Activated CD4-positive, alpha-beta T cell treated with anti-CD3 and anti-CD28 coated beads, Interleukin-2, amount 50 U/mL, for 24 hours (primary cell): ENCODE data around the gene IBTK.
"Not testable (repeated sequence)": the region's sequence is repeated elsewhere in the genome, so short reads cannot be mapped to it uniquely, and the experiment has no call there.

ENCODE experiments used
- DNase-seq, 2 donors: peaks; one replicate each; pipeline ENCODE4 v3.0.0-alpha.2; 2020; ENCODE audit warnings: low read depth in 1 of 2, low spot score in 1 of 2

Gene IBTK

DNA sequence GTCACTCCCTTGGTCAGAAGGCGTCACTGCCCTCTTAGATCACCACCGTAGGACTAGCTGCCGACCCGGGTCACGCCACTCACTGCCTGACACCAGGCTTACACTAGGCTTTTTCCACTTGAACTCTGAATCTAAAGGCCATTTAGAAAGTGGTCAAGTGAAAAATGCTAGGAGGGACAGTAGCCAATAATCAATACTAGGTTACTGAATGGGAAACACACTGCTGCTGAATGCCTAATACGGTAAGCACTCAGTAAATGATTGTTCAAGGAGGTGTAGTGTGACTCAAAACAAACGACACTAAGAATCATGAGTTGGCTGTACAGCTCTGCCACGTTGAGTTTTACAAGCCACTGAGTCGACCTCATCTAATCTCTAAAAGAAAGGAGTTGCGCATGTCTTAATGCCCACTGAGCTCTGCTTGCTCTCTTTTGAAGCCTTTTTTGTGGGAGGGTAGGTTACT, 760 bp upstream of the IBTK start:
- DNase-seq = no peak

GRCh38 chr6:82246802-82247504, 591 bp downstream of the IBTK start:
- DNase-seq = peak; percentile 1 to 30

DNA sequence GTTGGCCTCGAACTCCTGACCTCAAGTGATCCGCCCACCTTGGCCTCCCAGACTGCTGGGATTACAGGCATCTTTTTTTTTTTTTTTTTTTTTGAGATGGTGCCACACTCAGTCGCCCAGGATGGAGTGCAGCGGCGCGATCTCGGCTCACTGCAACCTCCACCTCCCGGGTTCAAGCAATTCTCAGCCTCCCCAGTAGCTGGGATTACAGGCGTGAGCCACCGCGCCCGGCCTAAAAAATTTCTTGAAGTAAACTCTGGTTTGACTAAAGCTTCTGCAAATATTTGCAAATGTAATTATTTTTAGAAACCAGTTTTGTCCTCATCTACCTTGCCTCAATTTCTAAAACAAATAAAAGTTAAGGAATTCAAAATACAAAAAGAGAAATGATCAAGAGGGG, 1.2 kb downstream of the IBTK start:
- DNase-seq = no peak

- no peak for DNase-seq
These were observed 2.2 kb downstream of the IBTK start for GRCh38 chr6:82245376-82245775.

- no peak for DNase-seq
These were observed 3.7 kb downstream of the IBTK start for GRCh38 chr6:82243884-82244283.

GRCh38 chr6:82240186-82240585, 7.4 kb downstream of the IBTK start:
- no peak for DNase-seq

GRCh38 chr6:82239597-82239996, 7.9 kb downstream of the IBTK start:
- no peak for DNase-seq

DNA sequence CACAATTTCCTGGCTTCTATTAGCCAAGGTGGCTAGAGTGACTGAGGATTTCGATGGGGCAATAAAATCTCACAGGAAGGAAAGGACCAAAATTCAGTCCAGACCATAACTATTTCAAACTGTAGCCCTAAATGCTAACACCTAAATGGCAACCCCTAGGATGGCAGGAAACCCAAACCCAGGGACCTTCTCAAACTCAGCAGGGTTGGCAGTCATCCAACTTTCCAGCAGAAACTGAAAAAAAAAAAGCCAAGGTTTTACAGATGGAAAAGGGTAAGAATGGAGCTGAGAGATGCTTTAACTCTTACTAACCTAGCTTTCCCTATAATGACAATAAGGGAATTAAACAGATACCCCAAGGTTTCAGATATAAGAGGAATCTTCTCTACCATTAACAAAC, 10.5 kb downstream of the IBTK start:
- no peak for DNase-seq

DNA sequence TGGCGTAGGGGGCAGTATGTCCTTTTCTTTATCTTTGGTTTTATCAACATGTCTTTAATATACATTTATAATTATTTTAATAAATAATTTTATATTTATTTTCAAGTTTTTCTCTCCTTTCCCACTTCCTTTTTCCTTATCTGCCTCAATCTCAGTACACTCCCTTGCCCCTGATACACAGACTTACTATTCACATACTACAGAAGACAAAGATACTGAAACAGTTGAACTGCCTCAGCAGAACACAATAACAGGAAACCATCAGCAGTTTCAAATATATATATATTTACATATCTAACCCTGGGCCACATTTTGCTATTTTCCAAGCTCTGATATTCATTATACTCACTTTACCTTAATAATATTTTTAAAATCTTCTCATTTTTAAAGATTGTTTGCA, 19.8 kb downstream of the IBTK start:
- no peak for DNase-seq

DNA sequence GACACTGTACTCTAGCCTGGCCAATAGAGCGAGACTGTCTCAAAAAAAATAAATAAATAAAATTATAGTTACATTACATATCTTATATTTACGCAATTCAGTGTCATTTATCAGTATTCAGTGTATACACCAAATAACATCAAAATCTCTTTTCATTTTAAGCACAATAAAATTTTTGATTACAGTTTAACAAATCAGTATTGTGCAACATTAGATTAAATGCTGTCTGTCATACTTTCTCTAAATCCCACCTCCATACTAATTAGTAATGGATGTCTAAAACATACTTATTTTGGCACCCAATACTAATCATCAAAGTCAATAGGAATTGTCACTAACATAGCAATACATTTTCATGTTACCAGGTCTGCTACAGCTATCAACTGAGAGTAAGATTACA, 27.4 kb downstream of the IBTK start:
- DNase-seq = no peak

DNA sequence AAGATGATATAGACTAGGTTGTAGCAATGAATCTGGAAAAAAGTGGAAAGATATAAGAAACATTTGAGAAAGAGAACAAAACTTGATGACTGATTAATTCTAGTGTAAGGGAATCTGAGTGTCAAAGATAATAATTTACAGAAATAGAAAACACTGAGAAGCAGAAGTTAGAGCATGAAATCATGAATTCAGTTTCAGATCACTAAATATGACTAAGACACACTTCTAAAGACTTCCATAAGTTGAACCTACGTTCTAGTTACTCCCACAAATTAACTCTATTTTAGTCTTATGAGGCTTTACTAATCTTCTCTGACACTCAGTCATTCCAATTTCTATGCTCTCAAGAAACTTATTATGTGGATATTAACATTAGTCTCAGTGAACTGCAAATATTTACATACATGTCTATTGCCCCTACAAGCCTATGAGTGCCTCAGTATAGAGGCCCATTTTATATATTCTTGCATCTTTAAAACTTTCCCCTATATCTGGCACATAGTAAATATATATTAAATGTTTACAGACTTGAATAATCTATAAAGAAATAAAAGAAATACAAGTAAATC, 30.4 kb downstream of the IBTK start:
- no peak for DNase-seq

- DNase-seq = no peak
These were observed 31.0 kb downstream of the IBTK start for GRCh38 chr6:82216549-82216948.

- DNase-seq = no peak
These were observed 36.2 kb downstream of the IBTK start for GRCh38 chr6:82211326-82211725.

DNA sequence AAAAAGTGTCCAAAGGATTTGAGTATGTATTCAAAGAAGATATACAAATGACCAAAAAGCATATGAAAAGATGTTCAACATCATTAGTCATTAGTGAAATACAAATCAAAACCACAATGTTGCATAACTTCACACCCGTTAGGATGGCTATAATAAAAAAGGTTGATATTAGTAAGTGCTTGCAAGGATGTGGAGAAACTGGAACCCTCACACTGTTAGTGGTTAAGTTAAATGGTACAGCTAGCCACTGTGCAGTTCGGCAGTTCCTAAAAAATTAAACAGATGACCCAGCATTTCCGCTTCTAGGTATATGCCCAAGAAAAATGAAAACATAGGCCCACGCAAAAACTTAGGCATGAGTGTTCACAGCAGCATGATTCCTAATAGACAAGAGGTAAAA, 38.6 kb downstream of the IBTK start:
- no peak for DNase-seq

GRCh38 chr6:82205930-82206392, 41.6 kb downstream of the IBTK start:
- no peak for DNase-seq

GRCh38 chr6:82204020-82204419, 43.5 kb downstream of the IBTK start:
- DNase-seq = no peak

DNA sequence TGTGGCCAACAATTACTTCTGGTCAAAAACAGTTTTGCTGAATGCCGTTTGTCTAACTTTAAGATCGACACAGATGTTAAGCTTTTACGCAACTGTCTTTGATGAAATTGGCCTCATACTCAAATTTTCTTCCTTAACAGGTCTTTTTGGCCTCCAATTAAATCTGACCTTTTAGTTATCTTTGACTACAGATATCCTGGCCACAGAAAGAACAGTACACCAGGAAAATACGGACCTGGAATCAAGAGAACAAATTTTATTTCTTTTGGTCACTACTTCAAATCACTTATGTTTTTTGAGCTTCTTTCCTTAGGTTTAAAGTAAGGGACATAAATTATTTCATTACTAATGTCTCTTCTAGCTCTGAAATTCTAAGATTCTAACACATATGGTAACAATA, 49.8 kb downstream of the IBTK start:
- DNase-seq = no peak

DNA sequence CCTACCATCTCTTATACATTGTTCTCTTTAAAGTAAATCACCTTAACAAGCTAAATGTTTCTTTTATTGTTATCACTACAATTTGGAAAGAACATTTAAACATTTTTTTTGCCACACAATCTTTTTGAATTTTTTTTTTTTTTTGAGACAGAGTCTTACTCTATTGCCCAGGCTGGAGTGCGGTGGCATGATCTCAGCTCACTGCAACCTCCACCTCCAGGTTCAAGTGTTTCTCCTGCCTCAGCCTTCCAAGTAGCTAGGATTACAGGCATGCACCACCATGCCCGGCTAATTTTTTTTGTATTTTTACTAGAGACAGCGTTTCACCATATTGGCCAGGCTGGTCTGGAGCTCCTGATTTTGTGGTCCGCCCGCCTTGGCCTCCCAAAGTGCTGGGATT, 50.3 kb downstream of the IBTK start:
- not testable (repeated sequence) for DNase-seq

- DNase-seq = no peak
These were observed 51.4 kb downstream of the IBTK start for GRCh38 chr6:82196161-82196560.

GRCh38 chr6:82195619-82196018, 51.9 kb downstream of the IBTK start:
- no peak for DNase-seq

GRCh38 chr6:82185948-82186535, 61.5 kb downstream of the IBTK start:
- no peak for DNase-seq

DNA sequence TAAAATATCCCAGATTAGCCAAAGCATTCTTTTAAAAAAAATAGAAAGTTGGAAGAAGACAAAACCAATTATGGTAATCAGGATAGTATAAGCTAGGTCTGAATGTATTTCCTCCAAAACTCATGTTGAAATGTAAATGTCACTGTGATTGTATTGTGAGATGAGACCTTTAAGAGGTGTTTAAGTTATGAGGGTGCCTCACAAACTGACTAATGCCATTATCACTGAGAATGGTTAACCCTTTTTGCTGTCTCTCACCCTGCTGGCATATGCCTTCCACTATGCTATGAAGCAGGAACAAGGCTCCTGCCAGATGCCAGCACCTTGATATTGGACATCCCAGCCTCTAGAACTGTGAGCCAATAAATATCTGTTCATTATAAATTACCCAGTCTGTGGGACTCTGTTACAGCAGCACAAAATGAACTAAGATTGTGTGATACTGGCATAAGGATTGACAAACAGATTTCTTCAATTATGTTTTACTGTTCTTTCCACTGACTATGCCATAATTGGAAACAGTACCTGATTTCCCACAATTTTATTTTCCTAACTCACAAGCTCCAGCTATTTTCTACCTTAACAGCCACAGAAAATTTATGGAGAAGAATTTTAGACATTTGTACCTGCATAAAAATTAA, 63.8 kb downstream of the IBTK start:
- DNase-seq = no peak
